ENCODE measurements around the gene PWWP2B.
A peak's percentile ranks its signal among the peaks of the same experiment; 100 is the strongest.
"Not testable (repeated sequence)": the region's sequence is repeated elsewhere in the genome, so short reads cannot be mapped to it uniquely, and the experiment has no call there.

Gene PWWP2B

GRCh38 chr10:132363921-132364593 lies 32.9 kb upstream of the PWWP2B start:
- DNase-seq (ENCODE audit: low read depth), result no peak

- DNase-seq (ENCODE audit: low read depth), result no peak
These were observed 32.4 kb upstream of the PWWP2B start for GRCh38 chr10:132364594-132364970.

DNA sequence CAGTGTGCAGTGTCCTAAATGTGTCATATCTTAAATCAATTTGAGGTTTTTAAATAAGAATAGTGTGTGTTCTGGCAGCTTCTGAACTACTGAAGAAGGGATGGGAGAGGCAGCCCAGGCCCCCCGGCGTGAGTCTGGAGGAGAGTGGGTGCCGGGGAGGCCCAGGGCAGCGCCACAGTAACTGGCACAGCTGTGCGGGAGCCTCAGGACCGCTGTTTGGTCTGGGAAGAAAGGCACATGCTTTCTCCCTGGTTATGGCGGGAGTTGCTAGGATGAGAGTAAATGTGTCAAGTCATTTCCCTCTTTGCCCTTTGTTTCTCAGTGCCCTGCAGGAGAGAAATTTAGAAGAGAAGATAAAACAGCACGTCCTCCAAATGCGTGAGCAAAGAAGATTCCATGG lies 31.9 kb upstream of the PWWP2B start:
- DNase-seq (ENCODE audit: low read depth), result no peak

GRCh38 chr10:132366006-132366405 lies 31.0 kb upstream of the PWWP2B start:
- DNase-seq (ENCODE audit: low read depth), result no peak

GRCh38 chr10:132366499-132366898 lies 30.5 kb upstream of the PWWP2B start:
- no peak for DNase-seq (ENCODE audit: low read depth)

GRCh38 chr10:132368391-132368790 lies 28.6 kb upstream of the PWWP2B start:
- no peak for DNase-seq (ENCODE audit: low read depth)

DNA sequence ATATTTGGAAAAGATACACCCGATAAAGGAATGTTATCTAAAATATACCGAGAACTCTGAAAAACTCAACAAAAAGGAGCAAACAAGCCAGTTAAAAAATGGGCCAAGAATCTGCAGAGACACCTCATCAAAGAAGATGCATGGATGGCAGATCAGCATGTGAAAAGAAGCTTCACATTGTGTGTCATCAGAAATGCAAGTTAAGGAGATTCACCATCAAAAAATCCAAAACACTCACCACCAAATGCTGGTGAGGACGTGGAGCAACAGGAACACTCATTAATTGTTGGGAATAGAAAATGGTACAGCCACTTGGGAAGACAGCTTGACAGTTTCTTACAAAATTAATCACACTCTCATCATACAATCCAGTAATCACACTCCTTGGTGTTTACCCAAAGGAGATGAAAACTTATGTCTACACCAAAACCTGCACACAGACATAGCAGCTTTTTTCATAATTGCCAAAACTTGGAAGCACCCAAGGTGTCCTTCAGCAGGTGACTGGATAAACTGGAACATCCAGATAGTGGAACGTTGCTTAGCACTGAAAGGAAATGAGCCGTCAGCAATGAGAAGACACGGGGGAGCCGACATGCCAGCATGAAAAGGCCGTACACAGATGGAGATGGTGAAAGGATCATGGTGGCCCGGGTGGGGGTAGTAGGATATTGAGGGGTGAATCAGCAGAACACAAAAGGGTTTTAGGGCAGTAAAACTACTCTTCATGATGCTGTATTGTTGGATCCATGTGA lies 27.9 kb upstream of the PWWP2B start:
- DNase-seq (ENCODE audit: low read depth), result peak; percentile 76

DNA sequence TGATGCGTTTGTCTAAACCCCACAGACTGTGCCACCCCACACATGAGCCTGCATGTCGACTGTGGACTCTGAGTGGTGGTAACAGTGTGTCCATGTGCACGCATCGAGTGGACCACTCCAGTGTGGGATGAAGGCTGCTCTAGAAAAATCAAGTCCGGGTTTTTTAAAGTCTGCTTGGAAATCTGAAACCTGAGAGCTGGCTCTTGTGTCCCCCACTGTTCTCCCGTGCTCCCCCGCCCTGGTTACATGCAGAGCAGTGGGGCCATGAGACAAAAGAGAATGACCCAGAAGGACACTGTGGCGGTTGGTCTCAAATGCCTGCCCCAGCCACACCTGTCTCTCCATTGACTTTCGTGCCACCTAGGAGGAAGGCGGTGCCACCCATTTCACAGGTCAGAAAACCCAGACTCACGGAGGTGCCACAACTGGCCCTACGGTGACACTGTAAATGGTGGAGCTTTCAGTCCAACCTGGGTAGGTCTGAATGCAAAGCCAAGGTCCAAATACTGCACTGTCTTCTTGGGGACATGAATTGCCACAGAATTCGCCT lies 27.3 kb upstream of the PWWP2B start:
- DNase-seq (ENCODE audit: low read depth), result no peak

DNA sequence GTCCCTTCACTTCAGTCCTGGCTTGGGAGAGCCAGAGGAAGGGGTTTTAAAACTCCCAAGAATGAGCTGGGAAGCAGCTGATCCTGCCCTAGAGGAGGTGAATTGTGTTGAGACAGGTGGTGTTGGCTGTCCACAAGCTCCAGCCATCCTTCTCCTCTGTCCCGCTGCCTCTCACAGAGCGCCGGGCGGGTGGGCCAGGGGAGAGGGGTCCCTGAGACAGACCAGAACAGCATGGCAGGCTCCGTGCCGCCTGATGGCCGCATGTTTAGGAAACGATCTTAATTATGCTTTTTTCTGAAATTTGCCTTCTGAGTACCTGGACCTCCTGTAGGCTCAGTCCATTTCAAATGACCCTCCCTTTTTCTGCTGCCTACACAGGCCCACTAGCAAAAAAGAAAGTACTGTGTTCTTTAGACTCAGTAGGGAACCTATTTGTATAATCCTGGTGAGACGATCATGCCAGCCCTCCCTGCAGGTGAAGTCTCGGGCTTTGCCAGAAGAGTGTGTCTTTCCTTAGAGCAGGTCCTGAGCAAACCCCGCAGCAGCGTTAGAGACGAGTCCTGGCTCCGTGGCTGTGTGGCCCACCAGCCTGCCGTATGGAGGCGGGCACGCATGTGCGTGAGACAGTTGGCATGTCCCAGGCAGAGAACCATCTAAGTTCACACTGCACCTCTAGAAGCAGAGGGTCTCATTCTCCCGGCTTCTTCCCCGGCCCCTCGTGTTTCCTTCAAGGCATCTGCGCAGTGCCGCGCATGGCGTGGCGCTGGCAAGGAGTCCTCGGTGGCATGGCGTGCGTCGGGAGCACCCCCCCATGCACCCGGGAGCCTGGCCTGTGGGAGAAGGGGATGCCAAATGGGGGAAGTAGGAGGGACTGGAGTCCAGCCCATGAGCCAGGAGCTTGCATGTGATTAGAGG lies 26.3 kb upstream of the PWWP2B start:
- no peak for DNase-seq (ENCODE audit: low read depth)

DNA sequence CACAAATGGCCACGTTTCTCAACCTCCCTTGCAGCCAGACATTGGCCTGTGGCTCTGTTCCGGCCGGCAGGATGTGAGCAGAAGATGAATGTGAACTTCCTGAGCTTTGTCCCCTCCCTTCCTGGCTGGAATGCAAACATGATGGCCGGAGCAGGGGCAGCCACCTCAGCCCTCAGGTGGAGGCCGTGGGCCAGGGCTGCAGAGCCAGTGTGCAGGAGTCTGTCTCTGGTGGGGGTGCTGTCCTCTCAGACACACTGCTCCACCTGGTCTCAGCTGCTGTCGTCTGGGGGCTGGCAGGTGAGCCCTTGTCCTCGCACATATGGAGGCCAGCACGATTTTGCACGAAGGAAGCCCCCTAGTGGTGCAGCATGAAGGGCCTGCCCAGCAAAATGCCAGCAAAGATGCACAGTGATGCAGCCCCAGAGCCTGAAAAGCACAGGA lies 25.3 kb upstream of the PWWP2B start:
- no peak for DNase-seq (ENCODE audit: low read depth)

DNA sequence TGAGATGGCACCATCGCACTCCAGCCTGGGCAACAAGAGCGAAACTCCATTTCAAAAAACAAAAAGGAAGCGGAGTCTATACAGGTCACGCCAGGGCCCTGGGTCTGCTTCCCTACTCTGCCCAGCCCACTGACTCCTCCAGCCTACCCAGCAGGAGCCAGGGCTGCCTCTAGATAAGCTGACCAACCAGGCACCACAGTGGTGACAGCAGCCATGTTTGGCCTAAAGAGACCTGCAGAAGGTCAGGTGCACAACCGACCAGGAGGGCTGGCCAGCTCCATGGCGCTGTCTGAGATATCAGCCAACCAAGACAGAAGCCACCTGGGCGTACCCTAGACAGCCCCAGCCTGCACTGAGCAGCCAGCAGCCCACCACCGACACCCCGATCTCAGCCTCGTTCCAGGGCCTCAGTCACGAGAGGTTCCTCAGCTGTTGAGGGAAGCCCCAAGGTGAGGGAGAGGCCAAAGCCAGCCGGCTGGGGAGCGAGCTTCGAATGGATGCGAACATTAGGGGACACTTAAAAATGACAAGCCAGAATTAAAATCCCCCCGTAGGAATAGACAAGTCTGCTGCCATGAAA lies 24.4 kb upstream of the PWWP2B start:
- DNase-seq (ENCODE audit: low read depth), result no peak

DNA sequence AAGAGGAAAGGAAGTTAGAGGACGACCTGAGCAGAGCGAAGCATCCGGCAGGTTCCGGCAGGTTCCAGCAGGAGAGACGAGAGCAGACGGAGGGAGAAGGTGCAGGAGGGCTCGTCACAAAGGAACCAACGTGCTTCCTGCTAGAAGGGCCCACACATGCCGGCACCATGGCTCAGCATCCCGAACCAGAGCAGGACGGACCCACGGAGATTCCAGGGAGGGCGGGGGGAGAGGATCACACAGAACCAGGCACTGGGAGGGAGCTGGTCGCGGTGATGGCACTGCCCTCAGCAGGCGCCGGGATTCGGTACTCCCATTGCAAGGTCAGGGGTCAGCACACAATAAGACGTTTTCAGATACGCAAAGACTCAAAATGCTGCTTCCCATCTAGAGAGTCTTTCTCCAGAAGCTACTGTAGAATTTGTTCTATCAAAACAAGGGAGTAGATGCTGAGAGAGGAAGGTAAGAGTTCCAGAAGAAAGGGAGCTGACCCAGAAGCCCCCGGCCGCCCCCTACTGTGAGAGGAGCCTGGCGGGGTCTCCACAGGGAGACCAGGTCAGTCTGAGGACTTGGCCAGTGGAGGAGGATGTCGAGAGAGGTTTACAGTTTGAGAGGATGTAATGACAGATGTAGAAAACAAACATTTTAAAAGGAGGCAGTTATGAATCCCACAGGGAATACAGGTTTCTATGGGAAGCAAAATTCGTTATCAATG lies 23.6 kb upstream of the PWWP2B start:
- no peak for DNase-seq (ENCODE audit: low read depth)

GRCh38 chr10:132374176-132374575 lies 22.8 kb upstream of the PWWP2B start:
- DNase-seq (ENCODE audit: low read depth), result no peak

DNA sequence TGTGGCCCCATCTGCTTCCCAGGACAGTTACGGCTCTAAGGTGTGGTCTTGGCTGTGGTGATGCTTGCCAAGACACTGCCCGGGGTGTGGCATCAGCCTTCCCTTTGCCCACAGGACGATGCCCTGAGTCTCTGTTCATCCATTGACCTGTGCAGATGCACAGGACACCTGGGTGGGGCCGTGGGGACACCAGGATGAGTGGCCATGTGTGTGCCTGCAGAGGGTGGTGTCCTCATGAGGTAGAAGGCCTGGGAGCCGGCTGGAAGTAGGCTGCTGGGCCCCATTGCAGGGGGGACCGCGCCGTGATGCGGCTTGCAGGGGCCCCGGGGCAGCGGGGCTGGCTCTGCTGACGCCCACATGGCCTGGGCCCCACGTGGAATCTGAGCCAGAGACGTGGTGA lies 22.4 kb upstream of the PWWP2B start:
- no peak for DNase-seq (ENCODE audit: low read depth)

DNA sequence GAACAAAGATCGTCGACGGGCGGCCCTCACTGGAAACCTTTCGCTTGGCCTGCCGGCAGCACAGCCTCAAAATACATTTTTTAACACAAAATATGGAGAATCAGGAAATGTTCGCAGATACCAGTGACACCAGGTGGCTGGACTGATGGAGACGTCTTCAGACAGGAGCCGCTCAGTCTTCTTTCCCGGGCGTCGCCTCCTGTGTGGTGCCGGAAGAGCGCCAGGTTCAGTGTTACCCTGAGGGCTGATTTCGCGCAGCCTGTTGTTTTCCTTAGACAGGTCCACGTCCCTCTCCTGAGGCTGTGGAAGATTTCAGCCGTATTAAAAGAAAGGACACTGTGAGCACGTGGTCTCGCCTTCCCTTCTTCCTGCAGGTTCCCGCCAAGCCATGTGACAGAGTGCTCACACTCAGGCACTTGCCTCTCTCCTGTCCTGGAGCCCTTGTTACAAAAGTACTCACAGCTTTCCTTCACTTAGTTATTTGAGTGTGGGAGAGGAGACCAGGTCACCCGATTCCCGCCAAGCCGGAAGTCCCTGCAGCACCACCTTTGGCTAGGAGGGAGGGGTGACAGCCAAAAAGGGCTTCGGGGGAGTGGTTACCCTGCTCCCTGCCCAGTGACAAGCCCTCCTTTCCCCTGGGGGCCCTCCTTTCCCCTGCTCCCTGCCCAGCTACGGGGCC lies 21.7 kb upstream of the PWWP2B start:
- no peak for DNase-seq (ENCODE audit: low read depth)

GRCh38 chr10:132375795-132376297 lies 21.2 kb upstream of the PWWP2B start:
- no peak for DNase-seq (ENCODE audit: low read depth)

DNA sequence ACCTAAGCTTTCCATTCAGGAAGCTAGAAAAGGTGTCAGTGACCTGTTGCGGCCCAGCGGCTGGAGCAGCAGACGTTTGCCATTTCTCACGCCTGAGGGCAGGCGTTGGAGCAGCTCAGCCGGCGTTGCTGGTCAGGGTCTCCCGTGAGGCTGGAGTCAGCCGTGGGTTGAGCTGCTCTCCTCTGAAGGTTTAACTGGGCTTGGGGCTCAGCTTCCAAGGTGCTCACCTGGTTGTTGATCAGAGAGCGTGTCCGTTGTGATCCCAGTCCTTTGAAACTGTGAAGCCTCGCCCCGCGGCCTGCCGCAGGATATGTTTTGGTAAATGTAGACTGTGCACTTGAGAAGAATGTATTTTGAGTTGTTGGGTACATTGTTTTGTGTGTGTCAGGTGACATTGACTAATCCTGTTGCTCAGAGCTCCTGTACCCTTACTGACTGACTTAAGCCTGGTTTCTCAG lies 20.6 kb upstream of the PWWP2B start:
- no peak for DNase-seq (ENCODE audit: low read depth)

- DNase-seq (ENCODE audit: low read depth), result no peak
These were observed 19.7 kb upstream of the PWWP2B start for GRCh38 chr10:132377326-132377725.

DNA sequence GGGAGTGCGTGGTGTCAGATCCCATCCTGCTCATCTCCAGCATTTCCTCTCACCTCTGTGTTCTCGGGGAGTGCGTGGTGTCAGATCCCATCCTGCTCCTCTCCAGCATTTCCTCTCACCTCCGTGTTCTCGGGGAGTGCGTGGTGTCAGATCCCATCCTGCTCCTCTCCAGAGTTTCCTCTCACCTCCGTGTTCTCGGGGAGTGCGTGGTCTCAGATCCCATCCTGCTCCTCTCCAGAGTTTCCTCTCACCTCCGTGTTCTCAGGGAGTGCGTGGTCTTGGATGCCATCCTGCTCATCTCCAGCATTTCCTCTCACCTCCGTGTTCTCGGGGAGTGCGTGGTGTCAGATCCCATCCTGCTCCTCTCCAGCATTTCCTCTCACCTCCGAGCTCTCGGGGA lies 18.0 kb upstream of the PWWP2B start:
- DNase-seq (ENCODE audit: low read depth), result not testable (repeated sequence)

DNA sequence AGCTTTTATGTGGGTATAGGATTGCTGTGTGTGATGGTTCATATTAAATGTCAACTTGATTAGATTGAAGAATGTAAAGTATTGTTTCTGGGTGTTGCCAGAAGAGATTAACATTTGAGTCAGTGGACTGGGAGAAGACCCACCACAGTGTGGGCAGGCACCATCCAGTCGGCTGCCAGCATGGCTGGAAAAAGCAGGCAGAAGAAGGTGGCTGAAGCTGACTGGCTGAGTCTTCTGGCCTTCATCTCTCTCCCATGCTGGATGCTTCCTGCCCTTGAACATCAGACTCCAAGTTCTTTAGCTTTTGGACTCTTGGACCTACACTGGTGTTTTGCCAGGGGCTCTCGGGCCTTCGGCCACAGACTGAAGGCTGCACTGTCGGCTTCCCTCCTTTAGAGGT lies 16.0 kb upstream of the PWWP2B start:
- DNase-seq (ENCODE audit: low read depth), result not testable (repeated sequence)
